Suprapubic skin (tissue), 4 donors: Measurements from ENCODE around the gene STAC3. TPM values are rescaled to one million over a fixed set of nuclear protein-coding genes. Genes with fewer than 3 reads are reported as not detected.

Source experiments
- DNase-seq, 2 donors: peaks; one replicate each; pipeline ENCODE4 v3.0.0-alpha.2; 2019; ENCODE audit warnings: low spot score in 2 of 2
- H3K27ac ChIP-seq: fragments of 200-600 bp; sonication (generic); one replicate; pipeline ENCODE4 v1.5.1; 2019
- H3K27me3 ChIP-seq: fragments of 200-600 bp; sonication (generic); one replicate; pipeline ENCODE4 v1.5.1; 2019
- H3K36me3 ChIP-seq: fragments of 200-600 bp; sonication (generic); one replicate; pipeline ENCODE4 v1.5.1; 2019
- H3K4me1 ChIP-seq: fragments of 200-600 bp; sonication (generic); one replicate; pipeline ENCODE4 v1.5.1; 2019
- H3K4me3 ChIP-seq: fragments of 200-600 bp; sonication (generic); one replicate; pipeline ENCODE4 v1.5.1; 2019; ENCODE audit warnings: mild to moderate bottlenecking
- H3K9me3 ChIP-seq: fragments of 200-600 bp; sonication (generic); one replicate; pipeline ENCODE4 v1.5.1; 2019
- CTCF ChIP-seq, 2 donors: fragments of 200-600 bp in 1 of 2; fragments of 450-650 bp in 1 of 2; sonication (generic) in 1 of 2; IDR thresholded peaks; one replicate each; pipeline ENCODE4 v1.5.1; 2016 to 2019; ENCODE audit warnings: antibody characterized with exemption in 2 of 2, mild to moderate bottlenecking in 1 of 2, moderate library complexity in 1 of 2
- EP300 ChIP-seq: sonication (generic); formaldehyde crosslinking; IDR thresholded peaks from one replicate; pipeline ENCODE4 v1.6.1; 2017; ENCODE audit warnings: antibody characterized with exemption
- POLR2A ChIP-seq, 2 donors: fragments of 450-650 bp; IDR thresholded peaks; one replicate each; pipeline ENCODE4 v1.6.1; 2017; ENCODE audit warnings: antibody characterized with exemption in 2 of 2, mild to moderate bottlenecking in 2 of 2, moderate library complexity in 2 of 2
- POLR2AphosphoS5 ChIP-seq, 3 donors: sonication (generic); formaldehyde crosslinking; IDR thresholded peaks; one replicate each; pipeline ENCODE4 v1.6.1; 2017; ENCODE audit warnings: antibody characterized with exemption in 3 of 3
- WGBS: methylation state at CpG from one replicate; pipeline ENCODE4 v1.1.5; 2018; 5-methylcytosine and 5-hydroxymethylcytosine counted together
- total RNA-seq, 4 donors: library from RNA; depleted of rRNA; stranded (reverse); fragments of >200 nt; gene quantifications; one replicate each; pipeline ENCODE4 v1.1.0, GENCODE V29; 2016

Gene STAC3
- total RNA-seq, 4 donors from 2014 or later: 1.7 to 3.0 (median 2.1) TPM

GRCh38 chr12:57231276-57232021 lies 19.5 kb downstream of the STAC3 start:
- 87% methylated on average over 7 of the region's 13 CpGs for WGBS
- Histone ChIP-seq H3K4me3 (no peak overlapping the region), H3K4me1 (peaks cover 57% of the 10 kb centered on the region), H3K36me3 (peaks cover 36% of the 10 kb centered on the region), H3K27me3 (peaks cover 13% of the 10 kb centered on the region), H3K9me3 (no peaks in the 10 kb centered on the region), H3K27ac (no peak overlapping the region)
- TF ChIP-seq EP300 (no peak), CTCF (IDR thresholded peaks at IDR 0.05) (no peak), POLR2A (IDR thresholded peaks at IDR 0.05) (no peak), POLR2AphosphoS5 (IDR thresholded peaks at IDR 0.05) (no peak)
- DNase-seq: no peak

GRCh38 chr12:57230381-57231155 lies 20.4 kb downstream of the STAC3 start:
- H3K27ac ChIP-seq: peak overlapping the region; percentile 82
- TF ChIP-seq EP300 (no peak), CTCF (IDR thresholded peaks at IDR 0.05) (no peak), POLR2AphosphoS5 (IDR thresholded peaks at IDR 0.05) (no peak), POLR2A (IDR thresholded peaks at IDR 0.05) (no peak)
- peaks cover 17% of the 10 kb centered on the region for H3K27me3 ChIP-seq
- peaks cover 48% of the 10 kb centered on the region for H3K4me1 ChIP-seq
- H3K9me3 ChIP-seq: no peaks in the 10 kb centered on the region
- peaks cover 36% of the 10 kb centered on the region for H3K36me3 ChIP-seq
- WGBS: 49% methylated on average over 10 of the region's 10 CpGs
- H3K4me3 ChIP-seq: peak overlapping the region; percentile 71
- no peak for DNase-seq

GRCh38 chr12:57229634-57230380 lies 21.2 kb downstream of the STAC3 start, which contains the start of gene SHMT2:
Gene SHMT2, plus strand, starts transcription at chr12:57229711. Its CDS starts 68 bp downstream, at chr12:57229779.
- H3K4me3 ChIP-seq: peak within 1 kb of the TSS; percentile 71
- WGBS: 0% methylated on average over 36 of the region's 42 CpGs
- H3K4me1 ChIP-seq: peaks cover 40% of the 10 kb centered on the region

GRCh38 chr12:57229046-57229633 lies 21.8 kb downstream of the STAC3 start:
- no peak for TF ChIP-seq CTCF (IDR thresholded peaks at IDR 0.05)
- TF ChIP-seq EP300: no peak
- TF ChIP-seq POLR2AphosphoS5 (IDR thresholded peaks at IDR 0.05): no peak
- TF ChIP-seq POLR2A (IDR thresholded peaks at IDR 0.05): no peak
- Histone ChIP-seq H3K27me3 (peaks cover 30% of the 10 kb centered on the region), H3K27ac (peak overlapping the region; percentile 82), H3K4me3 (peak overlapping the region; percentile 71), H3K9me3 (no peaks in the 10 kb centered on the region), H3K4me1 (peaks cover 36% of the 10 kb centered on the region), H3K36me3 (peaks cover 30% of the 10 kb centered on the region)
- WGBS: 11% methylated on average over 9 of the region's 9 CpGs
- DNase-seq: no peak

More at GRCh38 chr12:57229634-57230380, 21.2 kb downstream of the STAC3 start, which contains the start of gene SHMT2:
- TF ChIP-seq EP300: no peak
- no peak for TF ChIP-seq POLR2A (IDR thresholded peaks at IDR 0.05)
- H3K9me3 ChIP-seq: no peaks in the 10 kb centered on the region
- peak; percentile 94 to 95 for DNase-seq
- peaks cover 36% of the 10 kb centered on the region for H3K36me3 ChIP-seq
- peaks cover 24% of the 10 kb centered on the region for H3K27me3 ChIP-seq
- H3K27ac ChIP-seq: peak within 1 kb of the TSS; percentile 82
